Tibial nerve (tissue), 3 donors: ENCODE results near the gene BRCA2.
A peak's percentile ranks its signal among the peaks of the same experiment; 100 is the strongest.

Experiments used
- CTCF ChIP-seq, 5 experiments: fragments of 200-600 bp in 3 of 5; fragments of 450-650 bp in 2 of 5; sonication (generic) in 3 of 5; IDR thresholded peaks; one replicate each; pipeline ENCODE4 v1.5.1; 2016 to 2019; ENCODE audit warnings: antibody characterized with exemption in 5 of 5, mild to moderate bottlenecking in 3 of 5, moderate library complexity in 2 of 5
- POLR2A ChIP-seq, 2 donors: fragments of 450-650 bp; IDR thresholded peaks; one replicate each; pipeline ENCODE4 v1.6.1; 2017; ENCODE audit warnings: antibody characterized with exemption in 2 of 2, mild to moderate bottlenecking in 2 of 2, moderate library complexity in 2 of 2

GRCh38 chr13:32267836-32268439 lies 47.4 kb upstream of the BRCA2 start:
- TF ChIP-seq CTCF (IDR thresholded peaks at IDR 0.05) (peak in 4 of 5 experiments; percentile 14 to 48 (median 28)), POLR2A (IDR thresholded peaks at IDR 0.05) (no peak)
